H9 (cell line): Measurements from ENCODE around the gene EPYC. TPM values are rescaled to one million over a fixed set of nuclear protein-coding genes. Genes with fewer than 3 reads are reported as not detected.

Experiments
- DNase-seq: peaks from one replicate; pipeline ENCODE4 v3.0.0-alpha.2; 2017
- H2AFZ ChIP-seq: one replicate; pipeline ENCODE4 v1.6.1; 2013; ENCODE audit warnings: mild to moderate bottlenecking, low read length, control low read depth, moderate library complexity
- H2AK5ac ChIP-seq: 2 replicates; pipeline ENCODE4 v1.6.1; 2013; ENCODE audit warnings: low read length, control low read depth, mixed read lengths; ENCODE audit not compliant: insufficient read length
- H2BK120ac ChIP-seq: one replicate; pipeline ENCODE4 v1.6.1; 2013; ENCODE audit warnings: low read depth, mild to moderate bottlenecking, low read length, control low read depth, inconsistent platforms; ENCODE audit not compliant: poor library complexity, severe bottlenecking
- H2BK12ac ChIP-seq: 2 replicates; pipeline ENCODE4 v1.6.1; 2013; ENCODE audit warnings: low read length, control low read depth, mixed read lengths, low read depth; ENCODE audit not compliant: insufficient read length
- H2BK15ac ChIP-seq: 2 replicates; pipeline ENCODE4 v1.6.1; 2013; ENCODE audit warnings: low read depth, low read length, control low read depth
- H2BK20ac ChIP-seq: one replicate; pipeline ENCODE4 v1.6.1; 2013; ENCODE audit warnings: low read depth, mild to moderate bottlenecking, low read length, control low read depth, inconsistent platforms; ENCODE audit not compliant: poor library complexity, severe bottlenecking
- H2BK5ac ChIP-seq: 2 replicates; pipeline ENCODE4 v1.6.1; 2013; ENCODE audit warnings: low read length, control low read depth, mixed read lengths; ENCODE audit not compliant: insufficient read length
- H3K14ac ChIP-seq: 2 replicates; pipeline ENCODE4 v1.6.1; 2013; ENCODE audit warnings: low read length, control low read depth; ENCODE audit not compliant: insufficient read depth
- H3K18ac ChIP-seq: 2 replicates; pipeline ENCODE4 v1.6.1; 2013; ENCODE audit warnings: low read depth, mild to moderate bottlenecking, mixed read lengths, low read length, control low read depth; ENCODE audit not compliant: insufficient read length
- H3K23ac ChIP-seq: 2 replicates; pipeline ENCODE4 v1.6.1; 2013; ENCODE audit warnings: low read length, control low read depth, mixed read lengths, low read depth; ENCODE audit not compliant: insufficient read length
- H3K23me2 ChIP-seq: 2 replicates; pipeline ENCODE4 v1.6.1; 2013; ENCODE audit warnings: low read depth, mild to moderate bottlenecking, mixed read lengths, low read length, control low read depth; ENCODE audit not compliant: insufficient read length, poor library complexity, severe bottlenecking
- H3K27ac ChIP-seq: 2 replicates; pipeline ENCODE4 v1.5.1; 2013; ENCODE audit warnings: low read length, control low read depth, mixed read lengths, low read depth; ENCODE audit not compliant: insufficient read length
- H3K27me3 ChIP-seq: 2 replicates; pipeline ENCODE4 v1.6.1; 2013; ENCODE audit warnings: low read length, control low read depth, inconsistent platforms; ENCODE audit not compliant: insufficient read depth
- H3K4ac ChIP-seq: 2 replicates; pipeline ENCODE4 v1.6.1; 2013; ENCODE audit warnings: low read depth, mild to moderate bottlenecking, control low read depth, inconsistent platforms, low read length, moderate library complexity
- H3K4me1 ChIP-seq: 2 replicates; pipeline ENCODE4 v1.6.1; 2013; ENCODE audit warnings: low read length, control low read depth, inconsistent platforms; ENCODE audit not compliant: insufficient read depth
- H3K4me2 ChIP-seq: 2 replicates; pipeline ENCODE4 v1.6.1; 2013; ENCODE audit warnings: low read length, control low read depth, mixed read lengths; ENCODE audit not compliant: insufficient read length, insufficient read depth
- H3K56ac ChIP-seq: 2 replicates; pipeline ENCODE4 v1.6.1; 2013; ENCODE audit warnings: low read depth, mild to moderate bottlenecking, mixed read lengths, low read length, control low read depth; ENCODE audit not compliant: insufficient read length
- H3K79me1 ChIP-seq: 2 replicates; pipeline ENCODE4 v1.6.1; 2013; ENCODE audit warnings: low read depth, mild to moderate bottlenecking, moderate library complexity, low read length, control low read depth, inconsistent platforms; ENCODE audit not compliant: insufficient read depth, poor library complexity, severe bottlenecking
- H3K79me2 ChIP-seq: 2 replicates; pipeline ENCODE4 v1.6.1; 2013; ENCODE audit warnings: low read length, control low read depth, inconsistent platforms; ENCODE audit not compliant: insufficient read depth
- H3K9ac ChIP-seq: 2 replicates; pipeline ENCODE4 v1.6.1; 2013; ENCODE audit warnings: low read length, control low read depth, mixed read lengths; ENCODE audit not compliant: insufficient read length; ENCODE audit errors: extremely low read depth
- H3K9me3 ChIP-seq: one replicate; pipeline ENCODE4 v1.6.1; 2013; ENCODE audit warnings: low read depth, low read length, inconsistent platforms; ENCODE audit not compliant: control insufficient read depth
- H3T11ph ChIP-seq: one replicate; pipeline ENCODE4 v1.6.1; 2013; ENCODE audit warnings: mild to moderate bottlenecking, low read length, control low read depth, inconsistent platforms
- H4K20me1 ChIP-seq: one replicate; pipeline ENCODE4 v1.6.1; 2013; ENCODE audit not compliant: control insufficient read depth, insufficient read length, insufficient read depth
- H4K5ac ChIP-seq: 2 replicates; pipeline ENCODE4 v1.6.1; 2013; ENCODE audit warnings: low read depth, mild to moderate bottlenecking, mixed read lengths, low read length, control low read depth; ENCODE audit not compliant: insufficient read length
- H4K8ac ChIP-seq: replicated peaks from 2 replicates; pipeline ENCODE4 v1.6.1; 2013; ENCODE audit warnings: low read length, control low read depth, mixed read lengths, low read depth; ENCODE audit not compliant: insufficient read length
- H4K91ac ChIP-seq: 2 replicates; pipeline ENCODE4 v1.6.1; 2013; ENCODE audit warnings: low read depth, mild to moderate bottlenecking, moderate library complexity, mixed read lengths, low read length, control low read depth; ENCODE audit not compliant: insufficient read length
- H3K27ac Mint-ChIP-seq, 3 experiments: 2 replicates in 2 of 3; 3 replicates in 1 of 3; pipeline ENCODE4 v1.8.0; 2020 to 2021; ENCODE audit warnings: mixed read lengths in 3 of 3, mild to moderate bottlenecking in 1 of 3, moderate library complexity in 1 of 3
- H3K27me3 Mint-ChIP-seq: 2 replicates; pipeline ENCODE4 v1.8.0; 2021; ENCODE audit warnings: low read depth, mild to moderate bottlenecking, moderate library complexity, mixed read lengths
- H3K36me3 Mint-ChIP-seq, 3 experiments: 2 replicates in 2 of 3; 3 replicates in 1 of 3; pipeline ENCODE4 v1.8.0; 2020 to 2021; ENCODE audit warnings: low read depth in 3 of 3, mixed read lengths in 3 of 3; ENCODE audit not compliant: insufficient read depth in 1 of 3
- H3K4me1 Mint-ChIP-seq, 2 experiments: 2 replicates each; pipeline ENCODE4 v1.8.0; 2020; ENCODE audit warnings: mixed read lengths in 2 of 2
- H3K4me3 Mint-ChIP-seq, 2 experiments: 2 replicates in 1 of 2; 3 replicates in 1 of 2; pipeline ENCODE4 v1.8.0; 2020 to 2021; ENCODE audit warnings: mild to moderate bottlenecking in 2 of 2, mixed read lengths in 2 of 2, moderate library complexity in 1 of 2
- H3K9me3 Mint-ChIP-seq, 2 experiments: 2 replicates in 1 of 2; 3 replicates in 1 of 2; pipeline ENCODE4 v1.8.0; 2020; ENCODE audit warnings: mild to moderate bottlenecking in 2 of 2, mixed read lengths in 2 of 2, moderate library complexity in 1 of 2
- WGBS: extraction: QIAGEN DNeasy Blood & Tissue Kit; methylation state at CpG from one replicate; pipeline ENCODE4 v1.1.7; 2013; ENCODE audit warnings: missing lambda C conversion rate, low lambda C conversion rate, mixed read lengths; ENCODE audit not compliant: insufficient read length; ENCODE audit errors: extremely low coverage; 5-methylcytosine and 5-hydroxymethylcytosine counted together
- total RNA-seq: library from RNA; stranded (reverse); gene quantifications from 2 replicates; pipeline ENCODE4 v1.2.1, GENCODE V29; 2021
- TF ChIP-seq, protein P1 (sequence below): fragments of 200-600 bp; sonication (generic); conservative IDR thresholded peaks from 3 replicates; pipeline ENCODE4 v1.8.0; 2021; ENCODE audit warnings: antibody characterized with exemption, mild to moderate bottlenecking

The EPYC gene
- total RNA-seq, 1 experiment from 2014 or later = not detected

DNA sequence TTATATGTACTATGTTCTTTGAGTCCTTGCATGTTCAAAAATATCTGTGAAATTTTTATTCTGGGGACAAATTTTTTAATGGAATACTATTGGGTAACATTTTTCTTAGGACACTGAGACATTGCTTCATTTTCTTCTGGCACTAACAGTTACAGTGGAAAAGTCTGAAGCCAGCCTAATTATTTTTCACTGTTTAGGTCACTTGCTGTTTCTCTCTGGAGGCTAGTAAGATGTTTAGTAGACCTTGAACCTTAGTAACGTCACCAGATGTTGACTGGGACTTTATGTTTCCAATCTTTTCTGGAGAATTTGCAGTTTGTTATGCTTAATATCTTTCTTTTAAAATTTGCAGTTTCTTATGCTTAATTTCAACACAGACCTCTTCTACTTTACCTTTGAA lies 12.3 kb upstream of the EPYC start:
- H3K56ac ChIP-seq = no peak overlapping the region
- no peak overlapping the region for H3K4ac ChIP-seq
- H3K23me2 ChIP-seq = no peaks in the 10 kb centered on the region
- no peak overlapping the region for H2AFZ ChIP-seq
- H2BK20ac ChIP-seq = no peak overlapping the region
- H3K79me1 ChIP-seq = no peaks in the 10 kb centered on the region
- no peak overlapping the region for H4K91ac ChIP-seq
- H2AK5ac ChIP-seq = no peak overlapping the region
- WGBS = no CpG with 5 or more reads among the region's 1 CpG
- H2BK12ac ChIP-seq = no peak overlapping the region
- H4K8ac ChIP-seq = no peak overlapping the region
- no peak overlapping the region for H4K5ac ChIP-seq
- H2BK5ac ChIP-seq = no peak overlapping the region
- Mint-ChIP-seq H3K4me1 (no peaks in the 10 kb centered on the region), H3K27ac (no peak overlapping the region), H3K9me3 (no peaks in the 10 kb centered on the region; a peak in 1 of 5 replicates), H3K27me3 (peaks cover 4% of the 10 kb centered on the region), H3K36me3 (no peaks in the 10 kb centered on the region), H3K4me3 (no peak overlapping the region)
- DNase-seq = no peak
- no peaks in the 10 kb centered on the region for H3K27me3 ChIP-seq
- no peaks in the 10 kb centered on the region for H3K9me3 ChIP-seq
- H3K9ac ChIP-seq = no peak overlapping the region
- H2BK120ac ChIP-seq = no peak overlapping the region
- no peaks in the 10 kb centered on the region for H3K4me1 ChIP-seq
- no peak overlapping the region for H3K23ac ChIP-seq
- H3K27ac ChIP-seq = no peak overlapping the region
- H3K79me2 ChIP-seq = no peaks in the 10 kb centered on the region
- no peak overlapping the region for H3K14ac ChIP-seq
- no peak overlapping the region for H3K4me2 ChIP-seq
- H3K18ac ChIP-seq = no peak overlapping the region
- H4K20me1 ChIP-seq = no peaks in the 10 kb centered on the region
- H3T11ph ChIP-seq = no peak overlapping the region
- TF ChIP-seq, protein P1, sequence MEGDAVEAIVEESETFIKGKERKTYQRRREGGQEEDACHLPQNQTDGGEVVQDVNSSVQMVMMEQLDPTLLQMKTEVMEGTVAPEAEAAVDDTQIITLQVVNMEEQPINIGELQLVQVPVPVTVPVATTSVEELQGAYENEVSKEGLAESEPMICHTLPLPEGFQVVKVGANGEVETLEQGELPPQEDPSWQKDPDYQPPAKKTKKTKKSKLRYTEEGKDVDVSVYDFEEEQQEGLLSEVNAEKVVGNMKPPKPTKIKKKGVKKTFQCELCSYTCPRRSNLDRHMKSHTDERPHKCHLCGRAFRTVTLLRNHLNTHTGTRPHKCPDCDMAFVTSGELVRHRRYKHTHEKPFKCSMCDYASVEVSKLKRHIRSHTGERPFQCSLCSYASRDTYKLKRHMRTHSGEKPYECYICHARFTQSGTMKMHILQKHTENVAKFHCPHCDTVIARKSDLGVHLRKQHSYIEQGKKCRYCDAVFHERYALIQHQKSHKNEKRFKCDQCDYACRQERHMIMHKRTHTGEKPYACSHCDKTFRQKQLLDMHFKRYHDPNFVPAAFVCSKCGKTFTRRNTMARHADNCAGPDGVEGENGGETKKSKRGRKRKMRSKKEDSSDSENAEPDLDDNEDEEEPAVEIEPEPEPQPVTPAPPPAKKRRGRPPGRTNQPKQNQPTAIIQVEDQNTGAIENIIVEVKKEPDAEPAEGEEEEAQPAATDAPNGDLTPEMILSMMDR = no peak
- no peak overlapping the region for H2BK15ac ChIP-seq
